CMK (cell line): ENCODE results near the gene DMRTC1.
"Not testable (repeated sequence)": the region's sequence is repeated elsewhere in the genome, so short reads cannot be mapped to it uniquely, and the experiment has no call there.

Experiments used
- DNase-seq: peaks from one replicate; pipeline ENCODE4 v3.0.0-alpha.2; 2010; ENCODE audit warnings: low read depth

The DMRTC1 gene

GRCh38 chrX:72943819-72944169, at the start of gene DMRTC1:
Gene DMRTC1 (minus strand): TSS chrX:72943837. CDS start chrX:72875694, 68,143 bp downstream.
- DNase-seq, result not testable (repeated sequence)

- not testable (repeated sequence) for DNase-seq
Observed at GRCh38 chrX:72980894-72981469, 37.3 kb upstream of the DMRTC1 start.

GRCh38 chrX:72974885-72975284, 31.2 kb upstream of the DMRTC1 start:
- DNase-seq, result not testable (repeated sequence)

- not testable (repeated sequence) for DNase-seq
Observed at GRCh38 chrX:72971859-72972258, 28.2 kb upstream of the DMRTC1 start.

GRCh38 chrX:72959971-72960370, 16.3 kb upstream of the DMRTC1 start:
- DNase-seq, result not testable (repeated sequence)

GRCh38 chrX:72943035-72943818, 410 bp downstream of the DMRTC1 start:
- DNase-seq, result not testable (repeated sequence)

GRCh38 chrX:72942272-72942671, 1.4 kb downstream of the DMRTC1 start:
- not testable (repeated sequence) for DNase-seq

- DNase-seq, result not testable (repeated sequence)
Observed at GRCh38 chrX:72937906-72938305, 5.7 kb downstream of the DMRTC1 start, which contains the start of gene FAM236A. Gene FAM236A (plus strand): TSS chrX:72938206. CDS start chrX:72938263, 57 bp downstream.

- not testable (repeated sequence) for DNase-seq
Observed at GRCh38 chrX:72936882-72937455, 6.7 kb downstream of the DMRTC1 start.

GRCh38 chrX:72936455-72936854, 7.2 kb downstream of the DMRTC1 start:
- DNase-seq, result not testable (repeated sequence)

- not testable (repeated sequence) for DNase-seq
Observed at GRCh38 chrX:72932283-72932682, 11.4 kb downstream of the DMRTC1 start.

- not testable (repeated sequence) for DNase-seq
Observed at GRCh38 chrX:72916096-72916495, 27.5 kb downstream of the DMRTC1 start.

GRCh38 chrX:72912315-72912714, 31.3 kb downstream of the DMRTC1 start, which contains the start of gene FAM236C:
Gene FAM236C (plus strand): TSS chrX:72912615. CDS start chrX:72912715, 100 bp downstream.
- not testable (repeated sequence) for DNase-seq

GRCh38 chrX:72889740-72890139, 53.9 kb downstream of the DMRTC1 start:
- not testable (repeated sequence) for DNase-seq

GRCh38 chrX:72882898-72883297, 60.7 kb downstream of the DMRTC1 start:
- not testable (repeated sequence) for DNase-seq

GRCh38 chrX:72837532-72837931, 106.1 kb downstream of the DMRTC1 start:
- not testable (repeated sequence) for DNase-seq

- DNase-seq, result not testable (repeated sequence)
Observed at GRCh38 chrX:72830701-72831100, 112.9 kb downstream of the DMRTC1 start.
